ENCODE measurements around the gene POLR2E. TPM values are rescaled to one million over a fixed set of nuclear protein-coding genes. Genes with fewer than 3 reads are reported as not detected.
A peak's percentile ranks its signal among the peaks of the same experiment; 100 is the strongest.

POLR2E gene
- total and polyA plus RNA-seq, 2 of the 13 experiments (the other 11 are each of a cell fraction or from before 2014, with no cell fraction given): 140 to 272 TPM

DNA sequence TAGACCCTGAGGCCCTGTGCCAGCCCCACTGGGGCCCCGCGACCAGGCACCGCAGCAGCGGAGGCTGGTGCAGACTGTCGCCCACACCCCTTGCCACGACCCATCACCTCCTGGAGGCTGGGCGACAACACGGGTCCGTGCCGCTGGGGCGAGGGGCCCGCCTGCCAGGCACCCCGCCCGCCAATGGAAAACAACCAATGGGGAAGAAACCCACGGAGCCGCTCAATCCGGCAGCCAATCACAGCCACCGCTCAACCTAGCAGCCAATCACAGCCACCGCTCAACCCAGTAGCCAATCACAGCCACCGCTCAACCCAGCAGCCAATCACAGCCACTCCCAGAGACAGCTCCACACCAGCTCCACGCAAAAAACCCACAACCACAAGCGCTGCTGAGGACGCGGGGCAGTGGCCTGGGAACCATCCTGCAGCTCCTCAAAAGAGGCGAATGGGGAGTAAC lies 38.3 kb upstream of the POLR2E start:
- Histone ChIP-seq H3K4me2 (ENCODE audit: low read depth, low read length) (no peak overlapping the region), H3K9me3 (ENCODE audit: low read length) (no peaks in the 10 kb centered on the region), H3K27me3 (ENCODE audit: control insufficient read depth in 1 of 2, insufficient read depth in 2 of 2, low read length in 2 of 2) (no peaks in the 10 kb centered on the region), H3K36me3 (replicated peaks in 1 of 2; ENCODE audit: control insufficient read depth in 1 of 2, insufficient read depth in 2 of 2, low read length in 2 of 2) (peaks cover 1 to 6% of the 10 kb centered on the region in 2 experiments; a peak in 2 of 5 replicates), H4K20me1 (ENCODE audit: insufficient read depth, low read length) (no peaks in the 10 kb centered on the region), H3K4me3 (replicated peaks in 1 of 3; ENCODE audit: insufficient read depth in 1 of 3, low read depth in 2 of 3, low read length in 3 of 3) (no peak overlapping the region), H3K27ac (ENCODE audit: extremely low read length, insufficient read depth, low read length) (no peak overlapping the region), H3K79me2 (ENCODE audit: insufficient read depth, low read length) (peaks cover 2% of the 10 kb centered on the region), H3K9ac (ENCODE audit: insufficient read depth, low read depth, low read length) (no peak overlapping the region), H3K4me1 (ENCODE audit: insufficient read depth, low read length) (peaks cover 16% of the 10 kb centered on the region; the same call in 1 of the 2 replicates), H2AFZ (ENCODE audit: low read length) (no peak overlapping the region)
- in situ Hi-C loops (cut with HindIII; ENCODE audit: extremely low pct_ligation_motif_present, low pct_unique_long_range_greater_than_20kb) (no loop called here), intact Hi-C loops (cut with micrococcal nuclease; ENCODE audit: unreplicated experiment) (no loop called here)
- no TSS peak for BruUV-seq (replicated peaks)
- ATAC-seq (peak; percentile 13; the same call in 1 of the 3 replicates), DNase-seq (ENCODE audit: low spot score) (no peak), FAIRE-seq (no peak)
- peak; percentile 63 for TF ChIP-seq NFYB (CRISPR knock-in tag; IDR thresholded peaks at IDR 0.05)
- peak; percentile 59 for TF ChIP-seq NFYC (CRISPR knock-in tag; IDR thresholded peaks at IDR 0.05)
- peak; percentile 17; the same call in 1 of the 2 replicates for TF ChIP-seq ZBTB38 (CRISPR knock-in tag; IDR thresholded peaks at IDR 0.05)
- TF ChIP-seq, protein P1, sequence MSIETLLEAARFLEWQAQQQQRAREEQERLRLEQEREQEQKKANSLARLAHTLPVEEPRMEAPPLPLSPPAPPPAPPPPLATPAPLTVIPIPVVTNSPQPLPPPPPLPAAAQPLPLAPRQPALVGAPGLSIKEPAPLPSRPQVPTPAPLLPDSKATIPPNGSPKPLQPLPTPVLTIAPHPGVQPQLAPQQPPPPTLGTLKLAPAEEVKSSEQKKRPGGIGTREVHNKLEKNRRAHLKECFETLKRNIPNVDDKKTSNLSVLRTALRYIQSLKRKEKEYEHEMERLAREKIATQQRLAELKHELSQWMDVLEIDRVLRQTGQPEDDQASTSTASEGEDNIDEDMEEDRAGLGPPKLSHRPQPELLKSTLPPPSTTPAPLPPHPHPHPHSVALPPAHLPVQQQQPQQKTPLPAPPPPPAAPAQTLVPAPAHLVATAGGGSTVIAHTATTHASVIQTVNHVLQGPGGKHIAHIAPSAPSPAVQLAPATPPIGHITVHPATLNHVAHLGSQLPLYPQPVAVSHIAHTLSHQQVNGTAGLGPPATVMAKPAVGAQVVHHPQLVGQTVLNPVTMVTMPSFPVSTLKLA (IDR thresholded peaks at IDR 0.05): no peak
- TF ChIP-seq, protein P2, sequence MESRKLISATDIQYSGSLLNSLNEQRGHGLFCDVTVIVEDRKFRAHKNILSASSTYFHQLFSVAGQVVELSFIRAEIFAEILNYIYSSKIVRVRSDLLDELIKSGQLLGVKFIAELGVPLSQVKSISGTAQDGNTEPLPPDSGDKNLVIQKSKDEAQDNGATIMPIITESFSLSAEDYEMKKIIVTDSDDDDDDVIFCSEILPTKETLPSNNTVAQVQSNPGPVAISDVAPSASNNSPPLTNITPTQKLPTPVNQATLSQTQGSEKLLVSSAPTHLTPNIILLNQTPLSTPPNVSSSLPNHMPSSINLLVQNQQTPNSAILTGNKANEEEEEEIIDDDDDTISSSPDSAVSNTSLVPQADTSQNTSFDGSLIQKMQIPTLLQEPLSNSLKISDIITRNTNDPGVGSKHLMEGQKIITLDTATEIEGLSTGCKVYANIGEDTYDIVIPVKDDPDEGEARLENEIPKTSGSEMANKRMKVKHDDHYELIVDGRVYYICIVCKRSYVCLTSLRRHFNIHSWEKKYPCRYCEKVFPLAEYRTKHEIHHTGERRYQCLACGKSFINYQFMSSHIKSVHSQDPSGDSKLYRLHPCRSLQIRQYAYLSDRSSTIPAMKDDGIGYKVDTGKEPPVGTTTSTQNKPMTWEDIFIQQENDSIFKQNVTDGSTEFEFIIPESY (CRISPR knock-in tag; IDR thresholded peaks at IDR 0.05): peak; percentile 45; the same call in 1 of the 2 replicates
- ChIA-PET CTCF (ENCODE audit: low intra/inter-chr PET ratio, low total read pairs) (no interaction called here), POLR2A (interaction anchor here (0.8 kb wide), 2 partner anchors 20 to 136 kb away, joined by 3 read pairs; partner anchors contain the start of gene CIRBP)
- WGBS (ENCODE audit: low lambda C conversion rate): 97% methylated on average over 25 of the region's 25 CpGs
